Pancreas (tissue), 10 donors: Measurements from ENCODE around the gene HIC1. TPM values are rescaled to one million over a fixed set of nuclear protein-coding genes. Genes with fewer than 3 reads are reported as not detected.

Experiments
- ATAC-seq, 4 donors: fragments of 200-7000 bp; cut with Tn5 transposase; one replicate each; pipeline versions ENCODE4 v1.8.0 to v1.9.1; 2020; ENCODE audit warnings: mild to moderate bottlenecking in 4 of 4, moderate library complexity in 4 of 4
- DNase-seq, 6 donors: peaks; one replicate each; pipeline ENCODE4 v3.0.0-alpha.2; 2020
- FAIRE-seq: peaks from 2 replicates; lab custom pipeline; 2012; peaks lifted over from hg19 to GRCh38; lab: Jason Lieb, UNC
- H3K27ac ChIP-seq, 4 donors: fragments of 200-600 bp; sonication (generic); 1 replicate in 3 of 4; 2 replicates in 1 of 4; pipeline versions ENCODE4 v1.5.0 to v1.8.0; 2020
- H3K27me3 ChIP-seq, 4 donors: fragments of 200-600 bp; one replicate each; pipeline ENCODE4 v1.8.0; 2021
- H3K36me3 ChIP-seq, 3 donors: fragments of 200-600 bp; sonication (generic) in 1 of 3; one replicate each; pipeline versions ENCODE4 v1.5.0 to v1.8.0; 2020 to 2021
- H3K4me1 ChIP-seq, 3 donors: fragments of 200-600 bp; one replicate each; pipeline ENCODE4 v1.8.0; 2021
- H3K4me3 ChIP-seq, 4 donors: fragments of 200-600 bp; sonication (generic) in 2 of 4; one replicate each; pipeline versions ENCODE4 v1.5.0 to v1.8.0; 2020 to 2021
- H3K9me3 ChIP-seq, 4 donors: fragments of 200-600 bp; one replicate each; pipeline ENCODE4 v1.8.0; 2021
- WGBS, 2 donors: extraction: QIAGEN DNeasy Blood & Tissue Kit; methylation state at CpG; one replicate each; pipeline ENCODE4 v1.1.7; 2013; 5-methylcytosine and 5-hydroxymethylcytosine counted together
- intact Hi-C, 3 donors: fragments of 100-400 bp; cut with DNase I; formaldehyde crosslinking; loops; one replicate each; pipeline versions ENCODE4 v1.11.1 to v1.14.2; 2022
- polyA plus RNA-seq, 2 donors: library from polyadenylated mRNA; stranded (reverse); fragments of 200-250 nt; gene quantifications; one replicate each; pipeline ENCODE4 v1.2.3, GENCODE V29; 2013
- total RNA-seq, 6 donors: library from RNA; stranded (reverse); fragmentation: NEBNext Ultra II Directional in 4 of 6; extraction: Animal tissue kit (Norgen Biotek cat#: 25700) in 4 of 6; gene quantifications; one replicate each; pipeline versions ENCODE4 v1.2.1 to v1.2.4, GENCODE V29; 2021 to 2023
- TF ChIP-seq, protein P1 (sequence below), 4 donors: fragments of 200-600 bp; sonication (generic) in 3 of 4; IDR thresholded peaks; one replicate each; pipeline versions ENCODE4 v1.5.0 to v1.8.0; 2021; ENCODE audit warnings: antibody characterized with exemption in 4 of 4
- donor health status: healthy with polysubstance abuse.
- donor health status: DM: no; HTN: no; CAD: no; lungs with moderate emphysema.
- donor health status: DM: no; HTN: no; CAD: no.
- donor health status: control.
- donor health status: control.
- donor health status: Bipolar disorder and iron deficiency.
- donor health status: DM: yes; HTN: yes; CAD: no.
- donor health status: DM: no; HTN: no; CAD: no.
- donor health status: DM: no; HTN: no; CAD: no.
- donor health status: DM: yes; HTN: yes; CAD: no.

The HIC1 gene
- total and polyA plus RNA-seq, 8 donors: 1.0 to 15.8 (median 3.4) TPM

DNA sequence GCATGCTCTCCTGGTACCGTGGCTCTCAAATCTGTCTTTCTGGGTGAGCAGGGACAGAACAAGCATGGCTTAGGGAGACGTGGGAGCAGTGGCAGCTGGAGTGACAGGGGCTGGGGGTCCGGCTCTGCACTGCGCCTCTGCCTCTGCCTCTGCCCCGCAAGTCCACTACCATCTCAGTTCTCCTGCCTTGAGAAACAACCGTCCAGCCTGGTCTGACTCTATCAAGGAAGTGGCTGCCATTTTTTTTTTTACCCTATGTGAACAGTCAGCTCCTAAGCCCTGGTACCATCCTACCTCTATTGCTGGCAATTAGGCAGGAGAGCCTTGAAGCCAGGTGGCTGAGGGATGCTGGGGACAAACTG is 16.1 kb downstream of the HIC1 start:
- no peak for DNase-seq
- 88 to 90% methylated on average over 6 of the region's 6 CpGs for WGBS, 2 donors
- Histone ChIP-seq H3K27me3 (no peaks in the 10 kb centered on the region), H3K9me3 (no peaks in the 10 kb centered on the region), H3K27ac (peak overlapping the region in 2 of 4 donors; percentile 39 to 67), H3K4me1 (peaks cover 0 to 4% (median 0%) of the 10 kb centered on the region in 3 donors), H3K4me3 (no peak overlapping the region), H3K36me3 (no peaks in the 10 kb centered on the region)
- no peak for ATAC-seq
- no peak for FAIRE-seq
- intact Hi-C loops: no loop called here
- TF ChIP-seq, protein P1, sequence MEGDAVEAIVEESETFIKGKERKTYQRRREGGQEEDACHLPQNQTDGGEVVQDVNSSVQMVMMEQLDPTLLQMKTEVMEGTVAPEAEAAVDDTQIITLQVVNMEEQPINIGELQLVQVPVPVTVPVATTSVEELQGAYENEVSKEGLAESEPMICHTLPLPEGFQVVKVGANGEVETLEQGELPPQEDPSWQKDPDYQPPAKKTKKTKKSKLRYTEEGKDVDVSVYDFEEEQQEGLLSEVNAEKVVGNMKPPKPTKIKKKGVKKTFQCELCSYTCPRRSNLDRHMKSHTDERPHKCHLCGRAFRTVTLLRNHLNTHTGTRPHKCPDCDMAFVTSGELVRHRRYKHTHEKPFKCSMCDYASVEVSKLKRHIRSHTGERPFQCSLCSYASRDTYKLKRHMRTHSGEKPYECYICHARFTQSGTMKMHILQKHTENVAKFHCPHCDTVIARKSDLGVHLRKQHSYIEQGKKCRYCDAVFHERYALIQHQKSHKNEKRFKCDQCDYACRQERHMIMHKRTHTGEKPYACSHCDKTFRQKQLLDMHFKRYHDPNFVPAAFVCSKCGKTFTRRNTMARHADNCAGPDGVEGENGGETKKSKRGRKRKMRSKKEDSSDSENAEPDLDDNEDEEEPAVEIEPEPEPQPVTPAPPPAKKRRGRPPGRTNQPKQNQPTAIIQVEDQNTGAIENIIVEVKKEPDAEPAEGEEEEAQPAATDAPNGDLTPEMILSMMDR (IDR thresholded peaks at IDR 0.05): no peak

DNA sequence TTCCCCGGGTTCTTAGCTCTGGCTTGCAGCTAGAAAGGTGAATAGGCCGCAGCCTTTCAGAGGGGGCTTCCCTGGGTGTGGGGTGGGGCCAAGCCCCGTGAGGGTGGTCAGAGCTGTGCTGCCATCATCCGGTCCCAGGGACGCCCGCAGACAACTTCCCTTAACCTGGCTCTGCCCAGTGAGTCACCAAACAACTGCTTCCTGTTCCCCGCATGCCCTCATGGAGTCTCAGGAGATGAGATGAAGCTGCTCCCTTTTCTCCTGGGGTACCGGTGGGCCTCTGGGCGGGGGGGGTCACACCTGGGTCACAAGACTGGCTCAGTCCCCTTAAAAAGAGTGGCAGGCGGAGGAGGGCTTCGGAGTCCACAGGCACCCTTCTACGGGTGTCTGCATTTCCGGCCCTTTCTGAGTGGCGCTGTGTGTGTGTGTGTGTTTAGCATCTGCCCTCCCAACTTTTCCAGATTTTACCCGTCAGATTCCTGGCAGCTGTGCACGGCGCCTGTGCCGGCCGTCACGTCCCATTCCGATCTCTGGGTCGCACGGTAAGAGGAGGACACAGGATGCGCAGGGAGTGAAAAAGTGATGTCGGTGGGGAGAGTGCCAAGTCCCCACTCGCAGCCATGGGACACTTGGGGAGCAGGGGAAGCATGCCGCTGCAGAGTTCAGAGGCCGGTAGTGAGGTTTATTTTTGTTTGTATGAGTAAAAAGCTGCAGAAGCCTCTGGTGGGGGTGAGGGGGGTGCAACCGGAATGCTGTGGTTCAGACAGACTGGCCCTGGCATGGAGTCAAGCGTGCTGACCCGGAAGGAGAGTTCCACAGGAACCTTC is 16.8 kb downstream of the HIC1 start:
- ATAC-seq (peak in 1 of 4 donors; percentile 26), FAIRE-seq (no peak), DNase-seq (no peak)
- Histone ChIP-seq H3K4me3 (no peak overlapping the region), H3K27me3 (no peaks in the 10 kb centered on the region), H3K4me1 (peaks cover 0 to 4% (median 0%) of the 10 kb centered on the region in 3 donors), H3K27ac (peak overlapping the region in 2 of 4 donors; percentile 39 to 67), H3K9me3 (no peaks in the 10 kb centered on the region), H3K36me3 (peaks cover 0 to 2% (median 0%) of the 10 kb centered on the region in 3 donors)
- 83 to 89% methylated on average over 30 to 31 of the region's 31 CpGs for WGBS, 2 donors
- intact Hi-C loops: no loop called here
- TF ChIP-seq, protein P1 (IDR thresholded peaks at IDR 0.05): no peak

DNA sequence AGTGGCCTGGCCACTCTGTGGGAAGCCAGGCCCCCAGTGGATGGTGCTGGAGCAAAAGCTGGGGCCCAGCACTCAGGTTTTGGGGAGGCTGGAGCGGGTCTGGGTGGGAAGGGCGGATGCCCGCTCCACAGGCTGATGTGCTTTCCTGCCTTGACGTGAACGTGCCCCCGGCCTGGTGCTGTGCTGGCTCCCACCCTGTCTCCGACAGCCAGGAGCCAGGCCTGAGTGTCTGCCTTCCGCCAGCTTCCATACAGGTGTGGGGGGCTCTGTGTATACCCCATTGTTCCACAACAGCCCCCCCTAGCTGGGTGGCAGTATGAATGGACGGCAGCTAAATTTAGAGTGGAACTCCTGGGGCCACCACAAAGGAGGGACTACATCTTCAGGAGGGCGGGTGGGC is 20.0 kb downstream of the HIC1 start:
- TF ChIP-seq, protein P1 (IDR thresholded peaks at IDR 0.05): no peak
- peak overlapping the region in 1 of 4 donors; percentile 33 for H3K27ac ChIP-seq
- intact Hi-C loops: no loop called here
- no peaks in the 10 kb centered on the region for H3K27me3 ChIP-seq
- WGBS, 2 donors: 80 to 87% methylated on average over 10 of the region's 10 CpGs
- peaks cover 0 to 2% (median 0%) of the 10 kb centered on the region in 3 donors for H3K36me3 ChIP-seq
- no peak for FAIRE-seq
- H3K4me3 ChIP-seq: no peak overlapping the region
- no peaks in the 10 kb centered on the region for H3K9me3 ChIP-seq
- no peak for DNase-seq
- peaks cover 0 to 4% (median 0%) of the 10 kb centered on the region in 3 donors for H3K4me1 ChIP-seq
- no peak for ATAC-seq

DNA sequence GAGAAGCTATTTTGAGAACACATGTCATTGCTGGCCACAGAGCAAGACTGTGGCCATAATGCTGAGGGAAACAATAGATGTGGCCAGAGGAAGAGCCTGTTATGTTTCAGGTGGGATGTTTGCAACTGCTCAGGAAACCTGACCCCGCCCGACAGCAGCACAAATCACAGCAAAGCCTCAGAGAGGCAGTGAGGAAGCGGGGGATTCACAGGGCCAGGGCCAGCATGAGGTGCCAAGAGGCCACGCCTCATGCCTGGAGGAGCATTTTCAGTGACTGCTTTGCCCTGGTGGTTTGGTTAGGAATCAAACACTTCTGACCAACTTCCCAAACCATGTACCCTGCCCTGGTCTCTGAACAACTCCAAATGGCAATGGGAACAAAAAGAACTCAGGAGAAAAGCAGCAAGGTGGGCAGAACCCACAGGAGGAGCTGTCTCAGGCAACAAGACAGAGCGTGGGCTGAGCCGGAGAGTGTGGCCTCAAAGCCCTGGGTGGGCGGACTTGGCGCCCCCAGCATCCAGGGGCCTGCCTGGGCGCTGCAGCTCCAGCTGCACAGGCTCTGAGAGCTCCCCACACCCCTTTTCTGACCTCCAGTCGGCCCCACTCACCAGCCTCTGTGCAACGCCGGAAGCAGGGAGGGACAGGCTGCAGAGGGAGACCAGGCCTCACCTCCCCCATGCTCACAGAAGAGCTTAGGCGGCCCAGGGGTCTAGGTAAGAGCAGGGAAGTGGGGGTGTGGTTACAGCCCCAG is 20.6 kb downstream of the HIC1 start:
- ATAC-seq (peak in 3 of 4 donors; percentile 39 to 46 (median 44)), DNase-seq (no peak), FAIRE-seq (no peak)
- H3K27ac ChIP-seq: peak overlapping the region in 2 of 4 donors; percentile 30 to 47
- TF ChIP-seq, protein P1 (IDR thresholded peaks at IDR 0.05): no peak
- intact Hi-C loops: no loop called here
- peaks cover 0 to 2% (median 0%) of the 10 kb centered on the region in 3 donors for H3K36me3 ChIP-seq
- no peaks in the 10 kb centered on the region for H3K9me3 ChIP-seq
- H3K4me1 ChIP-seq: peaks cover 0 to 4% (median 0%) of the 10 kb centered on the region in 3 donors
- 83 to 91% methylated on average over 12 to 13 of the region's 13 CpGs for WGBS, 2 donors
- H3K27me3 ChIP-seq: no peaks in the 10 kb centered on the region
- H3K4me3 ChIP-seq: no peak overlapping the region
